Left hindlimb (tissue), 1 donor: ENCODE measurements around the gene ABCA9.
"Not testable (repeated sequence)": the region's sequence is repeated elsewhere in the genome, so short reads cannot be mapped to it uniquely, and the experiment has no call there.

Experiments used
- DNase-seq: peaks from one replicate; pipeline ENCODE4 v3.0.0-alpha.2; 2018

Gene ABCA9

GRCh38 chr17:69060822-69061221, at the start of gene ABCA9:
Gene ABCA9 (minus strand): TSS chr17:69060927. CDS start chr17:69051126, 9,801 bp downstream.
- DNase-seq = peak; percentile 32

DNA sequence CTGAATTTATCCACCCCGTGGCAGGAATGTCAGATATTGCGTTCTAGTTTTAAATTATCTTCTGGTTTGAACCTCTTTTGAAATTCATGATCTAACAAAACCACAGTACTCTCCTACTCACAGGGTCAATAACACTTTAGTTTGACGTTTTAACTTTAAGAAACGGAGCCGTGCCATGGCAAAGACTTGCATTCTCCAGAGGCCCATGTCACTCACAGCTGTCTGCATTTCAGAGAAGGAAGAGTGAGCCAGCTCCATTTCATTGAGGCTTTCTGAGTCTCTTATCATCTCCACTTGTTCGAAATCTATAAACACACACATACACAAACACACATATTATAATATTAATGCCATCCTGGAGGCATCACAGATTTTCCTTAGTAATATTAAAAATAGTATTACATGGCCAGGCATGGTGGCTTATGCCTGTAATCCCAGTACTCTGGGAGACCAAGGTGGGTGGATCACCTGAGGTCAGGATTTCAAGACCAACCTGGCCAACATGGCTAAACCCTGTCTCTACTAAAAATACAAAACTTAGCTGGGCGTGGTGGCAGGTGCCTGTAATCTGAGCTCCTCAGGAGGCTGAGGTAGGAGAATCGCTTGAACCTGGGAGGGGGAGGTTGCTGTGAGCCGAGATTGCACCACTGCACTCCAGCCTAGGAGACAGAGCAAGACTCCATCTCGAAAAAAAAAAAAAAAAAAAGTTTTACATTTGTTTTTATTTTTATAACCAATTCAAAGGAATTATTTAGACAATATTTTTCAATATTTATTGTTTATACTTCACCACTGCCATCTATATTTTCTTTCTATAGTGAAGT, 45.4 kb upstream of the ABCA9 start:
- DNase-seq = no peak

DNA sequence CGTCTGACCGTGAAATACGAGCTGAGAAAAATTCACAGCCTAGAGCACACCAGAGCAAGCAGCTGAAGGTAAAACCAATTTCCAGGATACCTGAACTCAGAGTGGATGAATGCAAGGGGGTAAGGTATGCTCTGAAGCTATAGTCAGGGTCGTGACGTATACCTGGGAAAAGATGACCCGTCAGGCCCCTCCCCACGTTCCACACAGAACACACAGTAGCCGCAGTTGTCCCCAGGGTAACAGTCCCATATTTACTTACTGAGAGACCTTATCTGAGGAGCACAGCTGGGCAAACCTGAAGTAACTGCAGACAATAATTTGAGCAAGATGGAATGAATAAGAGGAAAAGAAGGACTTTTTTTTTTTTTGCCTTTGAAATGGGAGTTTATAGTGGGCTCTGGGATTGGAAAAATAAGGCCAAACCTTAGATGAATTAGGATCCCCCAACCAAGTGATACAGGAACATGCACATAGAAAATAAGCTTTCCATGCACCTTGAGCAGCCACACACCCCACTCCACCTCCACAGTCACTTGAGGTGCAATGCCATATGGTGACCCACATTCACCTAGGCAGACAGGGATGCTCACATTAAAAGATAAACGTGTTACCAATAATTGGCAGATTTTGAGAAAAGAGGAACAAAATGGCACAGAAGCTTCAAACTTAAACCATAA, 43.0 kb upstream of the ABCA9 start:
- no peak for DNase-seq

- DNase-seq = no peak
Measured at GRCh38 chr17:69098625-69099024, 37.9 kb upstream of the ABCA9 start.

GRCh38 chr17:69096541-69096940, 35.8 kb upstream of the ABCA9 start:
- DNase-seq = no peak

DNA sequence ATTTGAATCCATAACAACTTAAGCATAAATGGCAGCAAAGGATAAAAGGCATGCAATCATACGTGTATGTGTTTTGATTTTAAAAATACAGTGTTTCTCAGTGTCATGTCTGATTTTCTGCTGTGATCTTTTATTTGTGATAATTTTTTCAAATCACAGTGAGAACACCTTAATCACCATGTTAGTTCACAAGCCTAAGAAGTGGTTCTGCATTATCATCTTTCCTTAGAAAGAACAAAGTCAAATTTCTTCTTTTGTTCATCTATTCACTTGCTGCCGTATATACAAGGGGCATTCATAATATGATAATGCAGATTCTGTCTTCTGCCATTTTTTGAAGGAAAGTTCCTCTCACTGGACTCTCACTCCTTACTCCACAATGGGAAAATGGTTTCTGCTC, 33.3 kb upstream of the ABCA9 start:
- DNase-seq = no peak

- DNase-seq = no peak
Measured at GRCh38 chr17:69093279-69093789, 32.6 kb upstream of the ABCA9 start.

GRCh38 chr17:69090365-69090764, 29.6 kb upstream of the ABCA9 start:
- no peak for DNase-seq

DNA sequence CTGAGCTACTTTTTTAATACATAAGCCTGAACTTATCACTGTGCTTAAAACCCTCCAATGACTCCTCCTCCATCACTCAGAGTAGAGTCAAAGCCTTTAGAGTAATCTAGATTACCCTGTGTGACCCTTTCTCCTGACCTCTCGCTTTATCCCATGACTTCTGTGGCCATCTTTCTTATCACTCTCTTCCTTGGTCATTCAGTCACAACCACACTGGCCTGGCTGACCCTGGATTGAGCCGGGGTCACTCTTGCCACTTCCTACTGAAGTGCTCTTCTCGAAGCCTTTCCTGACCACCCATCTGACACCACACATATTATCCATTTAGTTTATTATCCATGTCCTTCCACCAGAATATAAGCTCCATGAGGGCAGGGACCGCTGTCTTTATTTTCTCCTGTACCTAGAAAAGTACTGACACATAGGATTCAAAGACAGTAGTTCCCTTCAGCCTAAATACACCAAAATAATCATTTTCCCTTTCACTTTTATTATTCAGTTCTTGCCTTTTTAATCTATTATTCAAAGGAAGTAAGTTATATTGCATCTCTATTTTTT, 28.0 kb upstream of the ABCA9 start:
- no peak for DNase-seq

GRCh38 chr17:69086641-69087040, 25.9 kb upstream of the ABCA9 start:
- no peak for DNase-seq

- DNase-seq = no peak
Measured at GRCh38 chr17:69084911-69085310, 24.2 kb upstream of the ABCA9 start.

DNA sequence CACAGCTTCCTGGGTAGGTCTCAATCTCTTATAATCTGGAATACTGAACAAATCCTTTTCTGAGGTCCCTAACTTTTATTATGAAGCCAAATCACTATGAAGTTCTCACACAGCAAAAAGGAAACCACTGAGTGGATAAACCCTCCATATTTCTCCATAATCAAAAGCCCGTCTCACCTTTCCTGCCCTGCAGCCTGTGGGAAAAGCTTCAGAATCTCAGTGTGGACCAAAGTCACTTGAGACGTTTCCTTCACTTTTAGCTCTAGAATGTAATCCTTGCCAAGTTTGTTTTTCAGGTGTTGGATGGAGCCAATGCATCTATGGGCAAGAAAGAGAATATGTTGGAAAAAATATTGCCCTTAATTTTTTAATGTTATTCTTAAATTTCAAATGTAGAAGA, 22.0 kb upstream of the ABCA9 start:
- no peak for DNase-seq

DNA sequence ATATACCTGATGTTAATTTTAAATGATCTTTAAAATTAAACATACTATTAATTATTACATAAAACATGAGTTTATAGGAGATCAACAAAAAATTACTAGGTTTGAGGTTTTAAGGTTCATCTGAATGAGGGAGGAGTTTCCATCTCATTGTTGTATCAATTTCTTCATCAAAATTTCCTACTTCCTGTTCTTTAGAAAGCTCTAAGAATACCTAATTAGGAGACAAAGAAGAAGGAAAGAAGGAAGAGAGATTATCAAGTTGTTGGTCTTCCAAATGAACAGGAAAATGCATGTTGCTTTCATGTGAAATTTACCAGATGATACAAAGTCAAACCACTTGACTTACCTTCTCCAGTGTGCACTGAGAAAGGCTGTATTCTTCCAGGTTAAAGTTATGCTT, 18.1 kb upstream of the ABCA9 start:
- DNase-seq = no peak

GRCh38 chr17:69075823-69076222, 15.1 kb upstream of the ABCA9 start:
- no peak for DNase-seq

GRCh38 chr17:69073392-69073791, 12.7 kb upstream of the ABCA9 start:
- DNase-seq = not testable (repeated sequence)

DNA sequence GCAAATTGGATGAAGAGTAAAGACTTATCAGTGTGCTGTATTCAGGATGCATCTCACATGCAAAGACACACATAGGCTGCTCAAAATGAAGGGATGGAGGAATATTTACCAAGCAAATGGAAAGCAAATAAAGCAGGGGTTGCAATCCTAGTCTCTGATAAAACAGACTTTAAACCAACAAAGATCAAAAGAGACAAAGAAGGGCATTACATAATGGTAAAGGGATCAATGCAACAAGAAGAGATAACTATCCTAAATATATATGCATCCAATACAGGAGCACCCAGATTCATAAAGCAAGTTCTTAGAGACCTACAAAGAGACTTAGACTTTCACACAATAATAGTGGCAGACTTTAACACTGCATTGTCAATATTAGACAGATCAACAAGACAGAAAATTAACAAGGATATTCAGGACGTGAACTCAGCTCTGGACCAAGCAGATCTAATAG, 12.1 kb upstream of the ABCA9 start:
- not testable (repeated sequence) for DNase-seq

GRCh38 chr17:69071233-69071586, 10.5 kb upstream of the ABCA9 start:
- not testable (repeated sequence) for DNase-seq

DNA sequence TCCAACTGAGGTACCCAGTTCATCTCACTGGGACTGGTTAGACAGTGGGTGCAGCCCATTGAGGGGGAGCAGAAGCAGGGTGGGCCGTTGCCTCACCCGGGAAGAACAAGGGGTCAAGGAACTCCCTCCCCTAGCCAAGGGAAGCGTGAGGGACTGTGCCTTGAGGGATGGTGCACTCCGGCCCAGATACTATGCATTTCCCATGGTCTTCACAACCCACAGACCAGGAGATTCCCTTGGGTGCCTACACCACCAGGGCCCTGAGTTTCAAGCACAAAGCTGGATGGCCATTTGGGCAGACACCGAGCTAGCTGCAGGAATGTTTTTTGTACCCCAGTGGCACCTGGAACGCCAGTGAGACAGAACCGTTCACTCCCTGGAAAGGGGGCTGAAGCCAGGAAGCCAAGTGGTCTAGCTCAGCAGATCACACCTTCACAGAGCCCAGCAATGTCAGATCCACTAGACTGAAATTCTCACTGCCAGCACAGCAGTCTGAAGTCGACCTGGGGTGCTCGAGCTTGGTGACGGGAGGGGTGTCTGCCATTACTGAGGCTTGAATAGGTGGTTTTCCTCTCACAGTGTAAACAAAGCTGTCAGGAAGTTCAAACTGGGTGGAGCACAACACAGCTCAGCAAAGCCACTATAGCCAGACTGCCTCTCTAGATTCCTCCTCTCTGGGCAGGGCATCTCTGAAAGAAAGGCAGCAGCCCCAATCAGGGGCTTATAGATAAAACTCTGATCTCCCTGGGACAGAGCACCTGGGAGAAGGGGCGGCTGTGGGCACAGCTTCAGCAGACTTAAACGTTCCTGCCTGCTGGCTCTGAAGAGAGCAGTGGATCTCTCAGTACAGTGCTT, 9.9 kb upstream of the ABCA9 start:
- DNase-seq = not testable (repeated sequence)

DNA sequence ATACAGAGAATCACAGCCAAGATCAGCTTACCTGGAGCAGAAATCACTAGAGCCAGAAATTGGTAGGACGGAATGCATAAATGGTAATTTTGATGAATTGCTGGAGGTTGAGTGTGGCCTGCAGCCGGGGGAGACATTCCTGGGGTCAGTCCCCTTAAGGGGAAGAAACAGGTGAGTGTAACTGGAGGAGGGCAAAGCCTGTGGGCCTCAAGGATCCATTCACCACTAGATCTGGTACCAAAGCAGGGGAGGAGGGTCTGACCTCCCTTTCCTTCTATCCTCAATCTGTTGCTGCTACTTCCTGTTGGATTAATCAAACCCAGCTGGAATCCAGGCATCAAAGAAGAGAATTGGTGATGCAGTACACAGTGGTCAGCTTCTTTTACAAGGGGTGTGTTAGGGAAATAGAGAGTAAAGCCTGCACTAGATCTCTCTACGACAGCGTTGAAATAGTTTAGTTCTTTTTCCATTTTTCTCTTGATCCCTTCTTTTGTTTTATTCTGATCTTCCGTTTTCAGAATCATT, 8.6 kb upstream of the ABCA9 start:
- DNase-seq = no peak

GRCh38 chr17:69067274-69068047, 6.7 kb upstream of the ABCA9 start:
- DNase-seq = no peak

DNA sequence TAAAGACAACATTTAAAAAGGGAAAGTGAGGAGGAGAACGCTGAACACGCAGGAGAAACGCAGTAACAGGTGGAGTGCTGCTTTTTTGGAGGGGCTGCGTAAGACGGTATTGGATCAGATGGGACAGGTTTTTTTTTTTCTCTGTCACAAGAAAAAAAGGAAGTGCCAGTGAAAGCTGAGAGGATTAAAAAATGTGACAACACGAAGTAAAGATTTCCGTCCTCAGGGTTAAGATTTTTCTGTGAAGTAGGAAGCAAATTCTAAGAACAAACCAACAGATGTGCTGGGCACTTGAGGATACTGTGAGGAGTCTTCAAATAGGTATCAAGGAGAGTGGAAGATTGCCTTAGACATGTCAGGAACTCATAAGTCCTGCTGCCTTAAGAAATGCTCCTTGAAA, 5.8 kb upstream of the ABCA9 start:
- DNase-seq = no peak

DNA sequence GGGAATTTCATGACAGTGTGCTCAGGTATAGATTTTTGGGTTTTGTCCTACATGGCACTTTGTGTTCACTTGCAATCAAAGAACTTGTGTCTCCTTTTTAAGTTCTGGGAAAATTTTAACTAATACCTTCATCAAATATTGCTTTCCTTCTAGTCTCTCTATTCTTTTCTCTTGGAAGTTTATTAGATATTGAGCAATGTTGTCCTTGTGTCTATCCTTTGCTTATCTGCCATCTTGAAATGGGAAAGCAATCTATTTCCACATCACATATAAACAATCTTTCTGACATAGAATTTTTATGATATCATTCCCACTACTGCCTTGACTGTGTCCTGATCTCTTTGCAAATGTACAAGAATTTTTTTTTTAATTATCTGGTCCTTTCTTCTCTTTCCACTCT, 4.4 kb upstream of the ABCA9 start:
- DNase-seq = no peak
